NCI-H2029 (cell line): ENCODE data around the gene TULP1.

Source experiments
- DNase-seq: peaks from one replicate; lab custom pipeline; 2025; lab: John Stamatoyannopoulos, UW

The TULP1 gene

DNA sequence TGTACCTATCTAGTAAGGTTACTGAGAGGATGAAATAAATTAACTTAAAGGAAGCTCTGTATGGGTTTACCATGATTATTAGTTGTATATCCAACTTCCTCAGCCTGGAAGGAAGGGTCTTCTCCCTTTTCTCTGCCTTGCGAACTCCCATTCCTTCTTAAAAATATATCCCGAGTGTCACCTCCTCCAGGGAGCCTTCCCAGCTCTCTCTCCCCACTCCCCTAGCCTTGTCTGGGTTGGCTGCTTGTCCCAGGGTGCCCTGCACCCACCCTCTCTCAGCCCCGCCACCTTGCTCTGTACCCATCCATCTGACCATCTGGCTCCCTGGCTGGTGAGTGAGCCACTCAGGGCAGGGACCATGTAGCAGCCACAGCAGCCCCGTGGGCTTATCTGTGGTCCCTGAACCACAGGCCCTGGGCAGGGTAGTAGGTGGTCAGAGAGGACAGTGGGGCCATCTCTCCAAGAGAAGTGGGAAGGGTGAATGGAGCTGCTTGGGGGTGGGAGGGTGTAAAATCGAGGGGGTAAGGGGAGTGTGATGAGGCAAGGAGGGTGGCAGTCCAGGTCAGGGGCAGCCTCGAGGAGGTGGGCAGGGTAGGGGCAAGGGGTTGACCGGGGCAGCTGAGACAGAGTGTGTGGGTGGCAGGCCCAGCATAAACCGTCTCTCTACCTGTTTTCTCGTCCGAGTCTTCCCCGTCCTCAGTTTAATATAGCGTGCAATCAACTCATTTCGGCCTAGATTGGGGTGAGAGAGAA, 28.6 kb downstream of the TULP1 start:
- DNase-seq, result no peak

- no peak for DNase-seq
Observed at GRCh38 chr6:35483490-35483889, 29.2 kb downstream of the TULP1 start.

- no peak for DNase-seq
Observed at GRCh38 chr6:35483062-35483461, 29.6 kb downstream of the TULP1 start.

DNA sequence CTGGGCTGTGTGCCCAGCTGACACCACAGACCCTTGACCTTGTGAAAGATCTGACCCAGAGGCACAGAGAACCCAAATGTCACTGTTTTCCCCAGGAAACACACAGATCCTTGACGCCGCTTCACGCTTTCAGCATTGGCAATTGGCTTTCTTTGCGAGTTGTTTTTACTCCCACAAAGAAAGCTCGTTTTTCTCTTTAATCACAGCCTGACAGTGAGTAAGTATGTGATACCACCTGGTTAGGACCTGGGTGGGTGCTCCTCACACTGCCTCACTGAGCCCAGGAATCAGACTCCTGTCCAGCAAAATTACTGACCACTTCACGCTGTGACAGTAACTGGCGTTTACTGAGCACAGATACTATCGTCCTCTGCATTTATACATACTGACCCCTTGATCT, 31.5 kb downstream of the TULP1 start:
- no peak for DNase-seq

DNA sequence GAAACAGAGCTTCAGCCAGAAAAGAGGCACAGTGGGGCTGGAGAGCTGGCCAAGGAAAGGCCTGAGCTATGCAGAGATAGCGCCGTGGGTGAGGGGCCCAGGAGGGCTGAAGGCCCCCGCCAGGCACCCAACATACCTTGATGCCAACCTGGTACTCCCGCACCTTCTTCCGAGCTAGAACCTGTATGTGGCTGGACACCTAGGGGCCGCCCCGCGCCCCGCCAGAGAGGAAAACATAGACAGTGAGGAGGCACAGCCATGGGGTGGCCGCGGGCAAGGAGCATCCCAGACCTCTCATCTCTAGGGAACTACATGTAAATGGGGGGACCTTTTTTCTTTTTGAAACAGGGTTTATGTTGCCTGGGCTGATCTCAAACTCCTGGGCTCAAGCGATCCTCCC, 32.5 kb downstream of the TULP1 start:
- DNase-seq, result no peak

DNA sequence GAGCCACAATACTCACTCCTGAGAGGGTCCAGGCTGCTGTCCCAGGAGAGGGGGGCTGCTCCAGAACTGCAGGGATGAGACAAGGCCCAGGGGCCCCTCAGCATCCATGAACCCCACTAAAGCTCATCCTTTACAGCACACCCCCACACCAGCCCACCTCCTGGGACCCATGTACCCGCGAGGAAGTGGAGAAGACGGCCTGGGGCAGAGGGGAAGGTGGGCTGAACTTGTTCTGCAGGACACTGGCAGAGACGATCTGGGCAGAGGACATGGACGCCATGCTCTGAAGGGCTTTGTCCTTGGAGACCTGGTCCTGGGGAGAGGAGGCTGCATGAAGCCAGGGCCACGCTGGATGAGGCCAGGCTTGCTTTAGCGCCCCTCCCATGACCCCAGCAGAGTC, 34.4 kb downstream of the TULP1 start:
- no peak for DNase-seq

GRCh38 chr6:35477551-35478179, 35.0 kb downstream of the TULP1 start:
- no peak for DNase-seq

- DNase-seq, result no peak
Observed at GRCh38 chr6:35477028-35477427, 35.7 kb downstream of the TULP1 start.

DNA sequence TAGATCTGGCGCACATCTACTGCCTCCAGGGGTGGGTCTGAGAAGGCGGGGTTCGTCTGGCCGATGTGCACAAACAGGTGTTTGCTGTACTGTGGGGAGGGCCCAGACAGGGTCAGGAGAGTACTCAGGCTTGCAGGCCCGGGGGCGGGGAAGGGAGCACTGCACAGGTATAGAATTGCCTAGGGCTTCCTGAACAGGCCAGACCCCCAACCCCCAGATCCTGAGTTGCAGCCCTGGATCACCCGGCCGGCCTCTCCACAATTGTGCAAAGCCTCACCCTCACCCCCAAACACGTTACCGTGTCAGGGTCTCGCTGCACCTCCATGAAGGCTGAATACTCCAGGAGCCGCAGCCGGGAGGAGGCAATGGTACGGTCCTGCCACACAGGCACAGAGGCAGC, 36.7 kb downstream of the TULP1 start:
- DNase-seq, result no peak

- DNase-seq, result no peak
Observed at GRCh38 chr6:35475573-35475972, 37.1 kb downstream of the TULP1 start.

- DNase-seq, result no peak
Observed at GRCh38 chr6:35474942-35475570, 37.6 kb downstream of the TULP1 start.

DNA sequence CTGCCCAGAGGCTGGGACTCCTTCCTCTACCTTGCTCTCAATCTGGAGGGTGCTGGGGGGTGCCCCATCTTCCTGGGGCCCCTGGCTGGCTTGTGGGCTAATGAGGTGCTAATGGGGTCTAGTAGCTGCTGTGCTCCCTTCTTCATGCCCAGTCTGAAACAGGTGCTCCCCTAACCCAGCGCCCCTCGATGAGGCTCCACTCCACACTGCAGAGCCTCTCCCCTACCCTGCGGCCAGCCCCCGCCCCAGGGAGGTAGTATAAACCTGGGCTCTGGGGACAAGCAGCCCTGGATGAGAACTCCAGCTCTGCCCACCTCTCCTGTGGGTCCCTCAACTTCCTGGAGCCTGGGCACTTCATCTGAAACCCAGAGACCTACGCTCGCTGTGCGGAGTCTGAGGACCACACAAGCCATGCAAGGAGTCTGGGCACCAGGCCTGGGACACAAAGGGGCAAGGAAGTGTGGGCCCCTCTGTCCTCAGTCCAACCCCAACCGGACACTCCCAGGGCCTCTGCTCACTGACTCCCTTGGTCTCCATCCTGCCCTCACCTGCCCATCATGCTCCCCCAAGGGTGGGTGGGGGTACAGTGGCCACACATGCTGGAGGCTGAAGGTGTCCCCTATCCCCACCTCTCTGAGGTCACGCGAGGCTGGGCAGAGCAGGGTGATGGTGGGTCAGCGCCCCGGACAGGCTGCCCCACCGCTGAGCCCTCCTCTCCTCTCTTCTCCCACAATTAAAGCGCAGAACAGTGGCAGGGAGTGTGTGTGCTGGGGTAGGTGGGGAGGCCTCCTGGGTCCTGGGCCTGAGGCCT, 38.4 kb downstream of the TULP1 start:
- DNase-seq, result no peak

DNA sequence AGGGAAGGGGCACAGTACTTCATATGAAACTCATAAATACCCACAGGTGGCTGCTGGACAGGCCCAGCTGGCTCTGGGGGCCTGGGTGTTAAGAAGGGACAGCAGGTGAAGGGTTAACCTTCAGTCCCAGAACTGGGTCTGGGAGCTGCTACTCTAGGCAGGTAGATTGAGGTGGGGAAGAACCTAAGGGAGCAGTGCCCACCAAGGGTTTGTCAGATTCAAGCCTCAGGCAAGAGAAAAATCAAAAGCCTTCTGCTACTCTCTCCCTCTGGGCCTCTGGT, 38.9 kb downstream of the TULP1 start:
- no peak for DNase-seq

GRCh38 chr6:35473075-35473849, 39.4 kb downstream of the TULP1 start:
- DNase-seq, result no peak

GRCh38 chr6:35471836-35472345, 40.8 kb downstream of the TULP1 start:
- DNase-seq, result no peak

- DNase-seq, result no peak
Observed at GRCh38 chr6:35470663-35471120, 42.0 kb downstream of the TULP1 start.

GRCh38 chr6:35469751-35470662, 42.7 kb downstream of the TULP1 start:
- no peak for DNase-seq

- no peak for DNase-seq
Observed at GRCh38 chr6:35468980-35469750, 43.5 kb downstream of the TULP1 start.

DNA sequence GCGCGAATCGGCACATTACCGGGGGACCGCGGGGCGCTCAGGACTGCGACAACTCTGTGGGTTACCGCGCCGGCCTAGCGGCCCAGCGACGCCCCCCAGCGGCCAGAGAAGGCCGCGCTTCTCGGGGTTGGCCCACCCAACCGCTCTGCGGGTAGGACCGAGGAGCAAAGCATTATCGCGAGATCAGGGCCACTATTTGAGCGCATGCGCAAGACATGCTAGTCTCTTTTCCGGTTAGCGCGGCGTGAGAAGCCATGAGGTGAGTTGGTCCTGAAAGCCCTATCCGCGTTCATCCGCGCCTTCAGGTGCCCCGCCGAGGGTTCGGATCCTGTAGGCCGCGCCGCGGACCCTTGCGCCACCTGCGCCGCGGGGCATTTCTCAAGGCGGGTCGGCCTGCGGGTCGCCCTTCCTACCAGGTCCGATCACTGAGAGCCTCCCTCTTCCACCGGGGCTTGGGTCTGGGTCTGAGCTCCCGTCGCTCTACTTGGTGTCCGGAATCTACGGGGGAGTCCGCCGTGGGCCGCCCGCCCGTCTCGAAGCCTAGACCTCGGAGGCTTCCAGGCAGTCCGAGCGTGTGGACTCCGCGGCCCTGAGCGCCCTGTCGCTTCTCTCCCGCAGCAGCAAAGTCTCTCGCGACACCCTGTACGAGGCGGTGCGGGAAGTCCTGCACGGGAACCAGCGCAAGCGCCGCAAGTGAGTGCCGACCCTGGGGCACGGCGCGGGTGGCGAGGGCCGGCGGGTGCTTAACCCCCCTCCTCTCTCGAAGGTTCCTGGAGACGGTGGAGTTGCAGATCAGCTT, 44.3 kb downstream of the TULP1 start, which contains the start of gene RPL10A:
RPL10A (plus strand) TSS at position 221 of the 799 bp plus-strand sequence; CDS start at position 255, 34 bp downstream.
- peak; percentile 95 for DNase-seq
